H4 (cell line): ENCODE measurements around the gene NUMBL. TPM values are rescaled to one million over a fixed set of nuclear protein-coding genes. Genes with fewer than 3 reads are reported as not detected.
"Not testable (repeated sequence)": the region's sequence is repeated elsewhere in the genome, so short reads cannot be mapped to it uniquely, and the experiment has no call there.

Experiments
- DNase-seq: peaks from one replicate; pipeline ENCODE4 v3.0.0-alpha.2; 2015; ENCODE audit warnings: low spot score
- total RNA-seq: library from RNA; depleted of rRNA; stranded (reverse); fragments of >200 nt; shearing (Covaris generic); gene quantifications from 2 replicates; pipeline ENCODE4 v1.2.3, GENCODE V29; 2014; rRNA removed

Gene NUMBL
- total RNA-seq, 1 experiment from 2014 or later, result 18.4 TPM

GRCh38 chr19:40629346-40629745, 61.1 kb downstream of the NUMBL start:
- no peak for DNase-seq

GRCh38 chr19:40627486-40628279, 62.8 kb downstream of the NUMBL start:
- DNase-seq, result no peak

- no peak for DNase-seq
Observed at GRCh38 chr19:40626918-40627317, 63.5 kb downstream of the NUMBL start.

GRCh38 chr19:40625406-40626120, 64.9 kb downstream of the NUMBL start:
- no peak for DNase-seq

GRCh38 chr19:40624369-40625153, 65.9 kb downstream of the NUMBL start:
- not testable (repeated sequence) for DNase-seq

- no peak for DNase-seq
Observed at GRCh38 chr19:40623403-40624251, 66.8 kb downstream of the NUMBL start.

- no peak for DNase-seq
Observed at GRCh38 chr19:40622773-40623075, 67.7 kb downstream of the NUMBL start.

- DNase-seq, result no peak
Observed at GRCh38 chr19:40621966-40622772, 68.3 kb downstream of the NUMBL start.

- no peak for DNase-seq
Observed at GRCh38 chr19:40621283-40621682, 69.2 kb downstream of the NUMBL start.

GRCh38 chr19:40620161-40620485, 70.3 kb downstream of the NUMBL start:
- DNase-seq, result no peak

GRCh38 chr19:40619333-40620160, 70.9 kb downstream of the NUMBL start:
- no peak for DNase-seq

GRCh38 chr19:40617961-40618360, 72.5 kb downstream of the NUMBL start:
- DNase-seq, result no peak

- DNase-seq, result no peak
Observed at GRCh38 chr19:40616941-40617340, 73.5 kb downstream of the NUMBL start.

GRCh38 chr19:40616178-40616577, 74.3 kb downstream of the NUMBL start:
- no peak for DNase-seq

Other genes with a start within 250 kb of the NUMBL start
- 21.3 and 21.4 TPM in 2 replicates for gene SERTAD3, start 246.3 kb downstream of the NUMBL start, total RNA-seq
- gene BLVRB, start 224.9 kb downstream of the NUMBL start, total RNA-seq, result 433 and 572 TPM in 2 replicates
- gene SPTBN4, start 223.7 kb downstream of the NUMBL start, total RNA-seq, result 0.23 and 0.56 TPM in 2 replicates
- gene SHKBP1, start 113.8 kb downstream of the NUMBL start, total RNA-seq, result 26.6 and 30.9 TPM in 2 replicates
- 4.7 and 5.6 TPM in 2 replicates for gene LTBP4, start 89.3 kb downstream of the NUMBL start, total RNA-seq
- gene COQ8B, start 26.2 kb upstream of the NUMBL start, total RNA-seq, result 11.9 and 19.1 TPM in 2 replicates
- 4.0 and 5.1 TPM in 2 replicates for gene ITPKC, start 26.5 kb upstream of the NUMBL start, total RNA-seq
- gene ACTMAP, start 59.8 kb upstream of the NUMBL start, total RNA-seq, result 0.21 and 0.39 TPM in 2 replicates
- 42.3 and 71.7 TPM in 2 replicates for gene SNRPA, start 60.6 kb upstream of the NUMBL start, total RNA-seq
- gene MIA, start 84.9 kb upstream of the NUMBL start, total RNA-seq, result 1.1 TPM in 1 of 2 replicates, not detected in the other
- gene RAB4B, start 87.6 kb upstream of the NUMBL start, total RNA-seq, result 15.9 and 18.8 TPM in 2 replicates
- 25.7 and 30.5 TPM in 2 replicates for gene EGLN2, start 108.5 kb upstream of the NUMBL start, total RNA-seq
- gene CYP2A6, start 159.8 kb upstream of the NUMBL start, total RNA-seq, result not detected in 2 replicates
- gene CYP2A7, start 191.6 kb upstream of the NUMBL start, total RNA-seq, result not detected in 2 replicates